Adrenal gland (tissue), 12 donors: ENCODE data around the gene LASP1. TPM values are rescaled to one million over a fixed set of nuclear protein-coding genes. Genes with fewer than 3 reads are reported as not detected.
"Not testable (repeated sequence)": the region's sequence is repeated elsewhere in the genome, so short reads cannot be mapped to it uniquely, and the experiment has no call there.

Source experiments
- DNase-seq, 7 donors: peaks; one replicate each; pipeline ENCODE4 v3.0.0-alpha.2; 2019 to 2020
- H3K27ac ChIP-seq, 5 donors: fragments of 200-600 bp; sonication (generic) in 4 of 5; 1 replicate in 3 of 5; 2 replicates in 2 of 5; pipeline versions ENCODE4 v1.5.1 to v1.8.0; 2016 to 2020; ENCODE audit warnings: mild to moderate bottlenecking in 1 of 5
- H3K27me3 ChIP-seq: fragments of 200-600 bp; 2 replicates; pipeline ENCODE4 v1.8.0; 2021
- H3K36me3 ChIP-seq, 2 donors: fragments of 200-600 bp; replicated peaks in 1 of 2; 1 replicate in 1 of 2; 2 replicates in 1 of 2; pipeline versions ENCODE4 v1.5.1 to v1.8.0; 2018 to 2022
- H3K4me1 ChIP-seq, 2 donors: fragments of 200-600 bp; replicated peaks in 1 of 2; 1 replicate in 1 of 2; 2 replicates in 1 of 2; pipeline versions ENCODE4 v1.5.1 to v1.8.0; 2018 to 2021
- H3K4me3 ChIP-seq, 4 donors: fragments of 200-600 bp; sonication (generic) in 3 of 4; one replicate each; pipeline ENCODE4 v1.5.1; 2016 to 2018
- H3K9me3 ChIP-seq, 3 donors: fragments of 200-600 bp; sonication (generic) in 1 of 3; replicated peaks in 1 of 3; 1 replicate in 2 of 3; 2 replicates in 1 of 3; pipeline versions ENCODE4 v1.5.1 to v1.8.0; 2016 to 2021
- CTCF ChIP-seq, 6 experiments: fragments of 450-650 bp in 4 of 6; fragments of 200-600 bp in 2 of 6; sonication (generic) in 1 of 6; IDR thresholded peaks; 1 replicate in 5 of 6; 2 replicates in 1 of 6; pipeline versions ENCODE4 v1.5.1 to v1.8.0; 2016 to 2021; ENCODE audit warnings: antibody characterized with exemption in 6 of 6, mild to moderate bottlenecking in 2 of 6, moderate library complexity in 1 of 6
- POLR2A ChIP-seq, 2 donors: fragments of 450-650 bp; IDR thresholded peaks; one replicate each; pipeline ENCODE4 v1.6.1; 2017; ENCODE audit warnings: antibody characterized with exemption in 2 of 2, mild to moderate bottlenecking in 2 of 2, moderate library complexity in 1 of 2
- WGBS, 4 donors: extraction: QIAGEN DNeasy Blood & Tissue Kit in 2 of 4; methylation state at CpG; one replicate each; pipeline versions ENCODE4 v1.1.5 to v1.1.7; 2013 to 2017; 5-methylcytosine and 5-hydroxymethylcytosine counted together
- intact Hi-C, 2 donors: fragments of 100-400 bp; cut with DNase I; formaldehyde crosslinking; loops; one replicate each; pipeline versions ENCODE4 v1.14.1 to v1.15.0; 2022 to 2023
- polyA plus RNA-seq, 3 donors: library from polyadenylated mRNA; stranded (reverse); fragments of 200-250 nt in 2 of 3; fragments of 350-450 nt in 1 of 3; fragmentation: Illumina TruSeq in 1 of 3; extraction: RNeasy Lipid Tissue Mini Kit (QIAGEN cat#74804) in 1 of 3; gene quantifications; one replicate each; pipeline ENCODE4 v1.2.3, GENCODE V29; 2013 to 2014
- total RNA-seq, 9 donors: library from RNA; depleted of rRNA in 4 of 9; stranded (reverse); fragments of >200 nt in 4 of 9; fragments of 120-200 nt in 1 of 9; fragmentation: NEBNext Ultra II Directional in 1 of 9; extraction: Animal tissue kit (Norgen Biotek cat#: 25700) in 1 of 9; gene quantifications; one replicate each; pipeline versions ENCODE4 v1.1.0 to v1.2.4, GENCODE V29; 2013 to 2023
- donor health status: healthy with polysubstance abuse.
- donor health status: Bipolar disorder and iron deficiency.
- donor health status: DM: yes; HTN: yes; CAD: no.
- donor health status: DM: no; HTN: no; CAD: no.
- donor health status: DM: no; HTN: no; CAD: no.
- donor health status: DM: yes; HTN: yes; CAD: no.

Gene LASP1
- total and polyA plus RNA-seq, 12 donors, result 36.3 to 123 (median 88.0) TPM

- DNase-seq, result peak; percentile 66 to 86 (median 79)
- TF ChIP-seq CTCF (IDR thresholded peaks at IDR 0.05), result no peak
- TF ChIP-seq POLR2A (IDR thresholded peaks at IDR 0.05), result no peak
- Histone ChIP-seq H3K9me3 (no peaks in the 10 kb centered on the region), H3K4me3 (no peak overlapping the region), H3K27me3 (no peaks in the 10 kb centered on the region), H3K4me1 (peaks cover 5 to 18% of the 10 kb centered on the region in 2 donors), H3K27ac (peak overlapping the region in 2 of 5 donors; percentile 3 to 17), H3K36me3 (peaks cover 0 to 23% of the 10 kb centered on the region in 2 donors)
- intact Hi-C loops, result no loop called here
- 58 to 87% (median 72%) methylated on average over 1 to 6 of the region's 6 CpGs for WGBS, 4 donors
These were observed 52.9 kb downstream of the LASP1 start for GRCh38 chr17:38922538-38923297.

- WGBS, 4 donors, result 47 to 72% (median 55%) methylated on average over 14 of the region's 14 CpGs
- no peaks in the 10 kb centered on the region for H3K36me3 ChIP-seq
- peak within 1 kb of the TSS in 2 of 5 donors; percentile 31 to 43 for H3K27ac ChIP-seq
- peak in 2 of 7 donors; percentile 56 to 85 for DNase-seq
- intact Hi-C loops, result no loop called here
- peaks cover 5 to 18% of the 10 kb centered on the region in 2 donors for H3K4me1 ChIP-seq
- TF ChIP-seq CTCF (IDR thresholded peaks at IDR 0.05), result no peak
- TF ChIP-seq POLR2A (IDR thresholded peaks at IDR 0.05), result no peak
- no peaks in the 10 kb centered on the region for H3K27me3 ChIP-seq
- no peak within 1 kb of the TSS for H3K4me3 ChIP-seq
- no peaks in the 10 kb centered on the region for H3K9me3 ChIP-seq
These were observed 55.6 kb downstream of the LASP1 start, which contains the start of gene LASP1NB for GRCh38 chr17:38925263-38925995. Gene LASP1NB (plus strand): TSS chr17:38925614.

GRCh38 chr17:38926293-38927070 is 56.6 kb downstream of the LASP1 start:
- intact Hi-C loops, result no loop called here
- 64 to 74% (median 65%) methylated on average over 2 of the region's 2 CpGs for WGBS, 4 donors
- Histone ChIP-seq H3K4me1 (peaks cover 5 to 18% of the 10 kb centered on the region in 2 donors), H3K27ac (peak overlapping the region in 1 of 5 donors; percentile 43), H3K27me3 (no peaks in the 10 kb centered on the region), H3K4me3 (no peak overlapping the region), H3K9me3 (no peaks in the 10 kb centered on the region), H3K36me3 (no peaks in the 10 kb centered on the region)
- no peak for DNase-seq
- TF ChIP-seq CTCF (IDR thresholded peaks at IDR 0.05), result no peak
- no peak for TF ChIP-seq POLR2A (IDR thresholded peaks at IDR 0.05)

- H3K9me3 ChIP-seq, H3K27me3 ChIP-seq, intact Hi-C loops, H3K4me3 ChIP-seq, DNase-seq, H3K36me3 ChIP-seq, H3K4me1 ChIP-seq, H3K27ac ChIP-seq: not testable (repeated sequence)
- WGBS, 4 donors, result 87 to 100% (median 94%) methylated on average over 2 to 27 of the region's 36 CpGs; no CpG with 5 or more reads in 1 of the 4 donors
These were observed 60.9 kb downstream of the LASP1 start for GRCh38 chr17:38930782-38931181.

GRCh38 chr17:38933962-38934361 is 64.1 kb downstream of the LASP1 start:
- H3K36me3 ChIP-seq, H3K27ac ChIP-seq, H3K4me1 ChIP-seq, H3K27me3 ChIP-seq, H3K4me3 ChIP-seq, DNase-seq, H3K9me3 ChIP-seq, intact Hi-C loops: not testable (repeated sequence)
- 69 to 85% (median 72%) methylated on average over 9 of the region's 9 CpGs for WGBS, 4 donors
